HG03558 (cell line): Measurements from ENCODE around the gene AMPH.

Experiments used
- ATAC-seq: cut with Tn5 transposase; IDR thresholded peaks from one replicate; pipeline ENCODE4 v1.9.1; 2021; ENCODE audit warnings: moderate number of reproducible peaks; ENCODE audit not compliant: unreplicated experiment; ENCODE audit errors: extremely low read depth

The AMPH gene

GRCh38 chr7:38477333-38477732, 153.8 kb downstream of the AMPH start:
- no peak for ATAC-seq

- ATAC-seq = no peak
These were observed 154.4 kb downstream of the AMPH start for GRCh38 chr7:38476764-38477163.

GRCh38 chr7:38465956-38466355, 165.2 kb downstream of the AMPH start:
- ATAC-seq = no peak

GRCh38 chr7:38463277-38464225, 167.6 kb downstream of the AMPH start:
- ATAC-seq = peak; percentile 93

- ATAC-seq = no peak
These were observed 168.4 kb downstream of the AMPH start for GRCh38 chr7:38462819-38463218.

- no peak for ATAC-seq
These were observed 169.3 kb downstream of the AMPH start for GRCh38 chr7:38461887-38462286.

- no peak for ATAC-seq
These were observed 177.3 kb downstream of the AMPH start for GRCh38 chr7:38453826-38454225.

- no peak for ATAC-seq
These were observed 178.0 kb downstream of the AMPH start for GRCh38 chr7:38453168-38453567.

GRCh38 chr7:38452681-38453108, 178.5 kb downstream of the AMPH start:
- ATAC-seq = no peak

- no peak for ATAC-seq
These were observed 179.3 kb downstream of the AMPH start for GRCh38 chr7:38451840-38452239.

GRCh38 chr7:38448584-38449234, 182.5 kb downstream of the AMPH start:
- no peak for ATAC-seq

GRCh38 chr7:38448054-38448453, 183.1 kb downstream of the AMPH start:
- ATAC-seq = no peak

GRCh38 chr7:38438970-38439369, 192.2 kb downstream of the AMPH start:
- ATAC-seq = no peak

GRCh38 chr7:38432671-38433070, 198.5 kb downstream of the AMPH start:
- ATAC-seq = no peak

- no peak for ATAC-seq
These were observed 199.1 kb downstream of the AMPH start for GRCh38 chr7:38432080-38432479.

- ATAC-seq = no peak
These were observed 202.1 kb downstream of the AMPH start for GRCh38 chr7:38429057-38429456.

- no peak for ATAC-seq
These were observed 203.1 kb downstream of the AMPH start for GRCh38 chr7:38428041-38428440.

GRCh38 chr7:38427279-38427955, 203.8 kb downstream of the AMPH start:
- ATAC-seq = no peak

GRCh38 chr7:38425509-38425908, 205.7 kb downstream of the AMPH start:
- no peak for ATAC-seq

- ATAC-seq = no peak
These were observed 206.3 kb downstream of the AMPH start for GRCh38 chr7:38424750-38425463.
